DND-41 (cell line): ENCODE data around the gene IMPDH2.

Experiments used
- ATAC-seq: fragments of 200-7000 bp; cut with Tn5 transposase; 3 replicates; pipeline ENCODE4 v1.9.1; 2021; ENCODE audit warnings: low read depth; ENCODE audit not compliant: insufficient read depth
- DNase-seq: peaks from one replicate; pipeline ENCODE4 v3.0.0-alpha.2; 2020
- H2AFZ ChIP-seq: 2 replicates; pipeline ENCODE4 v1.6.0; 2012; ENCODE audit warnings: low read depth, low read length
- H3K27ac ChIP-seq: 2 replicates; pipeline ENCODE4 v1.5.1; 2012; ENCODE audit warnings: low read length, inconsistent platforms
- H3K27me3 ChIP-seq: fragments of 200-600 bp; sonication (generic); 2 replicates; pipeline ENCODE4 v1.6.0; 2012; ENCODE audit warnings: low read length, mild to moderate bottlenecking, inconsistent platforms; ENCODE audit not compliant: insufficient read depth, poor library complexity
- H3K36me3 ChIP-seq: 2 replicates; pipeline ENCODE4 v1.5.1; 2012; ENCODE audit warnings: low read length, inconsistent platforms; ENCODE audit not compliant: insufficient read depth
- H3K4me1 ChIP-seq: 2 replicates; pipeline ENCODE4 v1.5.1; 2012; ENCODE audit warnings: mild to moderate bottlenecking, low read length; ENCODE audit not compliant: insufficient read depth
- H3K4me2 ChIP-seq: 2 replicates; pipeline ENCODE4 v1.6.0; 2012; ENCODE audit warnings: mild to moderate bottlenecking, moderate library complexity, low read length, inconsistent platforms; ENCODE audit not compliant: insufficient read depth
- H3K4me3 ChIP-seq, 2 experiments: fragments of 200-600 bp in 1 of 2; shearing (Covaris generic) in 1 of 2; 2 replicates each; pipeline ENCODE4 v1.5.1; 2012 to 2016; ENCODE audit warnings: inconsistent platforms in 2 of 2, low read length in 2 of 2, mild to moderate bottlenecking in 2 of 2, low read depth in 1 of 2, moderate library complexity in 1 of 2
- H3K79me2 ChIP-seq: 2 replicates; pipeline ENCODE4 v1.6.0; 2012; ENCODE audit warnings: low read length, inconsistent platforms; ENCODE audit not compliant: insufficient read depth
- H3K9ac ChIP-seq: 2 replicates; pipeline ENCODE4 v1.6.0; 2012; ENCODE audit warnings: low read depth, mild to moderate bottlenecking, inconsistent platforms, low read length, moderate library complexity
- H3K9me3 ChIP-seq: 2 replicates; pipeline ENCODE4 v1.5.1; 2012; ENCODE audit warnings: low read length, moderate library complexity, mild to moderate bottlenecking, inconsistent platforms; ENCODE audit not compliant: insufficient read depth, severe bottlenecking
- H4K20me1 ChIP-seq: 2 replicates; pipeline ENCODE4 v1.6.0; 2012; ENCODE audit warnings: low read length; ENCODE audit not compliant: insufficient read depth
- EZH2 ChIP-seq: IDR thresholded peaks from 3 replicates; pipeline ENCODE4 v1.6.1; 2012; ENCODE audit warnings: borderline replicate concordance, low read depth, mild to moderate bottlenecking, moderate library complexity, low read length, inconsistent platforms; ENCODE audit not compliant: severe bottlenecking
- TF ChIP-seq, protein P1 (sequence below): IDR thresholded peaks from 2 replicates; pipeline ENCODE4 v1.5.1; 2012; ENCODE audit warnings: borderline replicate concordance, low read length, moderate library complexity, mild to moderate bottlenecking; ENCODE audit not compliant: poor library complexity, severe bottlenecking; ENCODE audit errors: extremely low read depth

Gene IMPDH2

DNA sequence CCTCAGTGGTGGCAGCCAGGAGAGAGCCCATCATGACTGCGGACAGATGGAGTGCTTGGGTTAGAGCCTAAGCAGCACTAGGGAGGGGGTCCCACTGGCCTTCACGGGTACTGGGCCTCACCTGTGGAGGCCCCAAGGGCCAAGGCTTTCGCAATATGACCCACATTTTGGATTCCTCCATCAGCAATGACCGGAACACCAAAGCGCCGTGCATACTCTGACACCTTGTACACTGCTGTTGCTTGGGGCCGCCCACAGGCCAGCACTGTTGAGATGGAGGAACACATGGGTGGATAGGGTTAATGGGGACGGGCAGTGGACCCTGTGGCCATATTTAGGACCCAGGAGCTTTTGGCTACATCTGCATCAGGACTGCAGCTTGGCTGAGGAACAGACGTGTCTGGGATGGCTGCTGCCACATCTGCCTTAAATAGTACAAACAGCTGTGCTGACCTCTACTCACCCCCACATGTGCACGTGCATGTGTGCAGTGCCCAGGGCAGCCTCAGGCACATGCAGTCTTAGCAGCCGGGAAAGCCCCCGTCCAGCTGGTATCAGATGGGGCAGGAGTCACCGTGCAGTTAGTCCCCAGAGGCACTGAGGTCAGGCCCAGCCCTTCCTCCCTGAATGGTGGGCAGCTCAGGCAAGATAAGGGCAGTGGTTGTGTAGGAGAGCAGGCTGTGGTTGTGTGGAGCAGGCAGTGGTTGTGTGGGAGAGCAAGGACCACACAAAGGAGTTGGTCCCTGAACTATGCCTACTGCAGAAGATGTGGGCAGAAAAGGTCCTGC is 4.0 kb downstream of the IMPDH2 start:
- no peak for TF ChIP-seq EZH2
- TF ChIP-seq, protein P1, sequence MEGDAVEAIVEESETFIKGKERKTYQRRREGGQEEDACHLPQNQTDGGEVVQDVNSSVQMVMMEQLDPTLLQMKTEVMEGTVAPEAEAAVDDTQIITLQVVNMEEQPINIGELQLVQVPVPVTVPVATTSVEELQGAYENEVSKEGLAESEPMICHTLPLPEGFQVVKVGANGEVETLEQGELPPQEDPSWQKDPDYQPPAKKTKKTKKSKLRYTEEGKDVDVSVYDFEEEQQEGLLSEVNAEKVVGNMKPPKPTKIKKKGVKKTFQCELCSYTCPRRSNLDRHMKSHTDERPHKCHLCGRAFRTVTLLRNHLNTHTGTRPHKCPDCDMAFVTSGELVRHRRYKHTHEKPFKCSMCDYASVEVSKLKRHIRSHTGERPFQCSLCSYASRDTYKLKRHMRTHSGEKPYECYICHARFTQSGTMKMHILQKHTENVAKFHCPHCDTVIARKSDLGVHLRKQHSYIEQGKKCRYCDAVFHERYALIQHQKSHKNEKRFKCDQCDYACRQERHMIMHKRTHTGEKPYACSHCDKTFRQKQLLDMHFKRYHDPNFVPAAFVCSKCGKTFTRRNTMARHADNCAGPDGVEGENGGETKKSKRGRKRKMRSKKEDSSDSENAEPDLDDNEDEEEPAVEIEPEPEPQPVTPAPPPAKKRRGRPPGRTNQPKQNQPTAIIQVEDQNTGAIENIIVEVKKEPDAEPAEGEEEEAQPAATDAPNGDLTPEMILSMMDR = no peak
- Histone ChIP-seq H3K4me1 (peaks cover 78% of the 10 kb centered on the region), H3K9ac (no peak overlapping the region), H2AFZ (no peak overlapping the region), H3K4me2 (peak overlapping the region; percentile 95), H3K9me3 (no peaks in the 10 kb centered on the region), H3K36me3 (peaks cover 65% of the 10 kb centered on the region), H3K27me3 (no peaks in the 10 kb centered on the region), H3K27ac (no peak overlapping the region; the same call in 1 of the 2 replicates), H3K4me3 (peak overlapping the region in 1 of 2 experiments; percentile 0; a peak in 1 of 4 replicates), H4K20me1 (peaks cover 21% of the 10 kb centered on the region; the same call in 1 of the 2 replicates), H3K79me2 (peaks cover 83% of the 10 kb centered on the region)
- DNase-seq (no peak), ATAC-seq (no peak)

DNA sequence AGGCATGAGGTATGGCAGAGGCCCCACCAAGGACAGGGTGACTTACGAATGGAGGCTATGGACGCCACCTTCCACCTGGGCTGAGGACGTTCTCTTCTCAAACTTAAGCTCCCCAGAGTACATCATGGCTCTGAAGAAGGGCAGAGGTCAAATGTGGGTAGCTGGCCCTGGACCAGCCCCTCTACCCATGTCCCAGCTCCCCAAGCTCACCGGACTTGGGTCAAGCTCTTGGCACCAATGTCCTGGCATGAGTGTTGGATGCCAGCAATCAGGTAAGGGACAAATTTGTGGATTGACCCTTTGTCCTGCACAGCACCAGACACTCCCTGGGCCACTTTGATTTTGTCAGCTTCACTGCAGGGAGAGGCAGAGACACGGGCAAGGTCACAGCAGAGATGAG is 4.7 kb downstream of the IMPDH2 start:
- H3K9ac ChIP-seq = no peak overlapping the region
- H4K20me1 ChIP-seq = peaks cover 21% of the 10 kb centered on the region; the same call in 1 of the 2 replicates
- TF ChIP-seq EZH2 = no peak
- TF ChIP-seq, protein P1 = no peak
- peaks cover 82% of the 10 kb centered on the region for H3K4me1 ChIP-seq
- no peak overlapping the region for H3K27ac ChIP-seq
- no peak for DNase-seq
- no peak for ATAC-seq
- peaks cover 90% of the 10 kb centered on the region for H3K79me2 ChIP-seq
- peak overlapping the region; percentile 95; the same call in 1 of the 2 replicates for H3K4me2 ChIP-seq
- H3K27me3 ChIP-seq = no peaks in the 10 kb centered on the region
- no peak overlapping the region for H3K4me3 ChIP-seq
- no peak overlapping the region for H2AFZ ChIP-seq
- no peaks in the 10 kb centered on the region for H3K9me3 ChIP-seq
- H3K36me3 ChIP-seq = peaks cover 64% of the 10 kb centered on the region

DNA sequence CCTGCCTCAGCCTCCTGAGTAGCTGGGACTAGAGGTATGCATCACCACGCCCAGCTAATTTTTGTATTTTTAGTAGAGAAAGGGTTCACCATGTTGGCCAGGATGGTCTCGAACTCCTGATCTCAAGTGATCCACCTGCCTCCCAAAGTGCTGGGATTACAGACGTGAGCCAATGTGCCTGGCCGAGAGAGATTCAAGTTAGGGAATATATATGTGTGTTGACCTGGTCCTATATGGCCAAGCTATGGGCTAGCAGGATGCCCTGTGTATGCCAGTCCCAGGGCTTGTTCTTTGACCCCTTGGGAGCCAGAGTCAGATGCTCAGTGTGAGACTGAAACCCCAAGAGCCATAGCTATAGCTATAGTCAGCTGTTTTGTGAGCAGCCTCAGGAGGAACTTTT is 5.4 kb downstream of the IMPDH2 start:
- DNase-seq (no peak), ATAC-seq (no peak)
- Histone ChIP-seq H3K4me1 (peaks cover 84% of the 10 kb centered on the region), H3K27me3 (no peaks in the 10 kb centered on the region), H3K4me3 (no peak overlapping the region), H3K27ac (no peak overlapping the region), H3K9me3 (no peaks in the 10 kb centered on the region), H3K9ac (peak overlapping the region; percentile 96; the same call in 1 of the 2 replicates), H4K20me1 (peaks cover 21% of the 10 kb centered on the region; the same call in 1 of the 2 replicates), H3K36me3 (peaks cover 64% of the 10 kb centered on the region), H3K4me2 (peak overlapping the region; percentile 95), H3K79me2 (peaks cover 86% of the 10 kb centered on the region), H2AFZ (no peak overlapping the region)
- TF ChIP-seq, protein P1 = no peak
- TF ChIP-seq EZH2 = no peak
